Measurements from ENCODE around the gene ZBTB20. TPM values are rescaled to one million over a fixed set of nuclear protein-coding genes. Genes with fewer than 3 reads are reported as not detected.

ZBTB20 gene
- total and polyA plus RNA-seq, 4 donors: 0.69 to 128 (median 51.7) TPM

DNA sequence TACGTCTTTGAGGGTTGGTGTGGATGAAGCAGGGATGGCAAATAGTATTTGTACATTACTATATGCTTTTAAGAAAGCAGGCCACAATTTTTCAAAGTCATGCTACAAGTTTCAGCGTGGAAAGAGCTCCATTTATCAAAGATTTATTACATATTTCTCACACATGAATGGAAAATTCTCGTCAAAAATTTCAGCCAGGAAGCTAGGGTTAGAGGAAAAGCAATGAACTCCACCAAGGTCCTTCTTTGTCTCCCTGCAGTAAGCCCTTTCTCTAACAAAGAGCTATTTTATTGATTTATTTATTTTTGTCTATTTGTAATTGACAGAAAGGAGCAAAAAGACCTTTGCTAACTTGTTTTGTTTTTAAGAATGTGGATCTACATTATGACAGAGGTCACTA lies 7.5 kb upstream of the ZBTB20 start:
- DNase-seq: no peak
- intact Hi-C loops (cut with DNase I): no loop called here
- ATAC-seq (ENCODE audit: low FRiP score): no peak
- no peaks in the 10 kb centered on the region for H3K4me1 ChIP-seq (ENCODE audit: control insufficient read depth in 1 of 2, insufficient read depth in 2 of 2, low read length in 2 of 2)
- WGBS, 2 donors: 56 to 64% methylated on average over 3 of the region's 3 CpGs
- no peak overlapping the region for H3K27ac ChIP-seq (ENCODE audit: low read depth in 1 of 2, low read length in 2 of 2)
- no peaks in the 10 kb centered on the region for H3K27me3 ChIP-seq (ENCODE audit: control insufficient read depth in 1 of 2, insufficient read depth in 2 of 2, low read length in 1 of 2)
- H3K4me3 ChIP-seq (ENCODE audit: low read length in 2 of 2): no peak overlapping the region
- peaks cover 3% of the 10 kb centered on the region for H3K9me3 ChIP-seq (ENCODE audit: control insufficient read depth, low read length)
- H3K36me3 ChIP-seq (ENCODE audit: control insufficient read depth in 1 of 2, insufficient read depth in 2 of 2, low read length in 1 of 2): no peaks in the 10 kb centered on the region

DNA sequence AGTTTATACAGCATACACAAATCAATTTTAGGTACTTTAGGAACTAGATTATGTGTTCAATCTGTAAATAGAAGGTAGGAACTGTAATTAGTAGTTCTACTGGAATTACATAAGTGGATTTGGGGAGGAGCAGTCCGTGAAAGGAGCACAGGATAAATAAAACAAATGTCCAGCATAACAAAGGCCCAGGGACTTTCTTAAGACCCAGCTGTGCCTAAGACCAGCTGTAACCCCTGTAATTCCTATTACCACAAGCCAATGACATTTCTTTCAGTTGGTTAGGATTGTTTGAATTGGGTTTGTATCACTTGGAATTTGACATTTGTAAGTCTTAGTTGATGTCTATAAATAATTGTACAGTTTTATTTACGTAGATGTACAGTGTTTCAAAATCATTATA lies 4.8 kb upstream of the ZBTB20 start:
- Histone ChIP-seq H3K36me3 (ENCODE audit: control insufficient read depth in 1 of 2, insufficient read depth in 2 of 2, low read length in 1 of 2) (no peaks in the 10 kb centered on the region), H3K27ac (ENCODE audit: low read depth in 1 of 2, low read length in 2 of 2) (no peak overlapping the region), H3K27me3 (ENCODE audit: control insufficient read depth in 1 of 2, insufficient read depth in 2 of 2, low read length in 1 of 2) (no peaks in the 10 kb centered on the region), H3K4me3 (ENCODE audit: low read length in 2 of 2) (no peak overlapping the region), H3K9me3 (ENCODE audit: control insufficient read depth, low read length) (no peaks in the 10 kb centered on the region), H3K4me1 (ENCODE audit: control insufficient read depth in 1 of 2, insufficient read depth in 2 of 2, low read length in 2 of 2) (no peaks in the 10 kb centered on the region)
- DNase-seq: no peak
- 70 to 87% methylated on average over 2 of the region's 2 CpGs for WGBS, 2 donors
- no peak for ATAC-seq (ENCODE audit: low FRiP score)
- intact Hi-C loops (cut with DNase I): no loop called here

DNA sequence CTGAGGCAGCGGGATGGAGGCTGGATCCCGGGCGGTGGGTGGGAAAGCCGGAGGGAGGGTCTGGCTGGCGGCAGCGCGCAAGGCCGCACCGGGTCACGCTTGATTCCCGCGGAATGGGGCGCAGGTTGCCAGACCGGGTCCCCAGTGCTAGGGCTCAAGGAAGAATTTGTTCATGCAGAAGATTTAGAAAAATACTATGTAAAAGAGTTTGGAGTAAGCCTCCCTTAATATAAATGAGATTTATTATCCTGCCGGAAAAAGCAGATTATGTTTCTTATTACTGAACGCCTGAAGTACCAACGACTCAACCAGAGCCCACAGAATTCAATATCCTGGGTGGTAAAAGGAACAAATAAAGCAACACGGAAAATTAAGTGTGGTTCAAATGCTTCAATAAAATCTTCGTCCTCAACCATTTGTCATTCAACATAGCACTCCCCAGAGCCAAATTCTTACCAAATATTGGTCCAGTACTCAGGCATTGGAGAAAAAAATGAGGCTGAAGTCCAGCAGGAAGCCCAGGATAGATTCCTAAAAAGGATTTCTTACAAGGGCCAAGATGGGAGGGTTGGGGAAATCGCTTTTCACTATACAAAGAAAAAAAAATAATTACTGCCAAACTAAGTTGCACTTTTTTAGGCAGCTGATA lies 1.2 kb upstream of the ZBTB20 start:
- ATAC-seq (ENCODE audit: low FRiP score) (no peak), DNase-seq (no peak)
- intact Hi-C loops (cut with DNase I): loop anchor here in 1 of 2 donors (10.0 kb wide), 1 partner anchor 53 kb away; no protein-coding TSS in a partner anchor

DNA sequence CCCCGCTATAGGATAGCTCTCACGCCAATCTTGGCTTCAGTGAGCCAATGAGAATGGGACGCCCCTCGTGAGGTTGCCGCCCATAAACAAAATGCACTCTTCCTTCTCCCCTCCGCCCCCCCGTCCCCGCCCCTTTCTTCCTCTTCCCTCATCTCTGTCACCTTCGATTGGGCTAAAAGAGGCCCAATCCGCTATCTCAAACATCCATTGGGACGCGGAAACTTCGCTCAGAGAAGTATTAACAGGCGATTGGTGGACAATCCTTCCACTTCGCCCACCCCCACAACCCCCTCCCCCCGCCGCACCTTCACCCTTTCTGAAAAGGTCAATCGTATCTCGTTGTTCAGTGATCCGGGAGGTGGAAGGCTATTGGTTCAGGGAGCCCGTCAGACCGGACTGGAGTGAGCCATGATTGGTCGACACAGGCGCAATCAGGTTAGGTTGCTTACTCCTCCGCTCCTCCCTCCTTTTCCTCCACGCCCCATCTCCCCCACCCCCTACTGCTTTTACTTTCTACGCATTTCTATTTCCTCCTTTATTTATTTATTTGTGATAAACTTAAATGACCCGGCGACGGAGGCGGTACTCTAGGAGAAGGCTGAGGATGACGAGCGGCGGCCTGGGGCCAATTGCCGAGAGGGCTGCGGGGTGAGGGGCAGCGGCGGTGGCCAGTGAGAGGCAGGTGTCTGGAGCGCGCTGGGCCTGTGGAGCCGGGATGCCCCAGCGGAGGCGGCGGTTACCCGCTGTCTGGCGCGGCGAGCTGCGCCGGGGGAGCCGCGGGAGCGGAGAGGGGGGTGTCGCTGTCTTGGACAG lies 447 bp upstream of the ZBTB20 start:
- Histone ChIP-seq H3K4me1 (ENCODE audit: control insufficient read depth in 1 of 2, insufficient read depth in 2 of 2, low read length in 2 of 2) (no peaks in the 10 kb centered on the region), H3K27ac (ENCODE audit: low read depth in 1 of 2, low read length in 2 of 2) (peak overlapping the region; percentile 71 to 73), H3K27me3 (ENCODE audit: control insufficient read depth in 1 of 2, insufficient read depth in 2 of 2, low read length in 1 of 2) (no peaks in the 10 kb centered on the region), H3K4me3 (ENCODE audit: low read length in 2 of 2) (peak overlapping the region; percentile 12 to 36), H3K36me3 (ENCODE audit: control insufficient read depth in 1 of 2, insufficient read depth in 2 of 2, low read length in 1 of 2) (no peaks in the 10 kb centered on the region), H3K9me3 (ENCODE audit: control insufficient read depth, low read length) (no peaks in the 10 kb centered on the region)
- intact Hi-C loops (cut with DNase I): loop anchor here in 1 of 2 donors (10.0 kb wide), 1 partner anchor 53 kb away; no protein-coding TSS in a partner anchor
- WGBS, 2 donors: 0 to 1% methylated on average over 54 of the region's 54 CpGs
- DNase-seq (peak; percentile 98 to 99), ATAC-seq (ENCODE audit: low FRiP score) (peak; percentile 95)

More for the DNA sequence above, 1.2 kb upstream of the ZBTB20 start:
- no peaks in the 10 kb centered on the region for H3K27me3 ChIP-seq (ENCODE audit: control insufficient read depth in 1 of 2, insufficient read depth in 2 of 2, low read length in 1 of 2)
- peak overlapping the region; percentile 71 to 73 for H3K27ac ChIP-seq (ENCODE audit: low read depth in 1 of 2, low read length in 2 of 2)
- peak overlapping the region; percentile 12 to 36 for H3K4me3 ChIP-seq (ENCODE audit: low read length in 2 of 2)
- no peaks in the 10 kb centered on the region for H3K36me3 ChIP-seq (ENCODE audit: control insufficient read depth in 1 of 2, insufficient read depth in 2 of 2, low read length in 1 of 2)
- no peaks in the 10 kb centered on the region for H3K4me1 ChIP-seq (ENCODE audit: control insufficient read depth in 1 of 2, insufficient read depth in 2 of 2, low read length in 2 of 2)
- no peaks in the 10 kb centered on the region for H3K9me3 ChIP-seq (ENCODE audit: control insufficient read depth, low read length)
- WGBS, 2 donors: 0 to 1% methylated on average over 20 of the region's 20 CpGs

DNA sequence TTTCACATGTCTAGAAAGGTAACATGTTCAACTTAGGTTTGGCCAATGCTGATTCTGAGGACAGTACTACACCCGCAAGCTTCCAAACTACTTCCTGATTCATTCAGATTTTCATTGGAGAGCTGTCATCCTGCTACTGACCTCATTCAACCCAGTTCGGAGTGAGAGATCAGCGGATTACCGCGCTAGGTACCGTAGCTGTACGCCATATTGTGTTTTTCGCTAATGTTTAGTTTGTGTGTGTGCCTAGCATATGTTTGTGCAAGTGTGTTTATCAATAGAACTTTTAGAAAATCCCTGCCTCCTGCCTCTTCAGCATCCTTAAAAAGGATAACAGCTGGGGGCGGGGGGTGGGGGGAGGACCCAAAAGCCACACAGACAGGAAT lies 1.1 kb downstream of the ZBTB20 start:
- H3K4me1 ChIP-seq (ENCODE audit: control insufficient read depth in 1 of 2, insufficient read depth in 2 of 2, low read length in 2 of 2): peaks cover 0 to 3% of the 10 kb centered on the region in 2 donors
- no peaks in the 10 kb centered on the region for H3K27me3 ChIP-seq (ENCODE audit: control insufficient read depth in 1 of 2, insufficient read depth in 2 of 2, low read length in 1 of 2)
- peak overlapping the region; percentile 74 to 98 for H3K27ac ChIP-seq (ENCODE audit: low read depth in 1 of 2, low read length in 2 of 2)
- peak overlapping the region; percentile 79 to 89 for H3K4me3 ChIP-seq (ENCODE audit: low read length in 2 of 2)
- intact Hi-C loops (cut with DNase I): loop anchor here in 1 of 2 donors (10.0 kb wide), 1 partner anchor 51 kb away; no protein-coding TSS in a partner anchor
- peak in 1 of 2 donors; percentile 50 for DNase-seq
- no peaks in the 10 kb centered on the region for H3K9me3 ChIP-seq (ENCODE audit: control insufficient read depth, low read length)
- H3K36me3 ChIP-seq (ENCODE audit: control insufficient read depth in 1 of 2, insufficient read depth in 2 of 2, low read length in 1 of 2): no peaks in the 10 kb centered on the region
- WGBS, 2 donors: 1% methylated on average over 9 of the region's 9 CpGs
- no peak for ATAC-seq (ENCODE audit: low FRiP score)

DNA sequence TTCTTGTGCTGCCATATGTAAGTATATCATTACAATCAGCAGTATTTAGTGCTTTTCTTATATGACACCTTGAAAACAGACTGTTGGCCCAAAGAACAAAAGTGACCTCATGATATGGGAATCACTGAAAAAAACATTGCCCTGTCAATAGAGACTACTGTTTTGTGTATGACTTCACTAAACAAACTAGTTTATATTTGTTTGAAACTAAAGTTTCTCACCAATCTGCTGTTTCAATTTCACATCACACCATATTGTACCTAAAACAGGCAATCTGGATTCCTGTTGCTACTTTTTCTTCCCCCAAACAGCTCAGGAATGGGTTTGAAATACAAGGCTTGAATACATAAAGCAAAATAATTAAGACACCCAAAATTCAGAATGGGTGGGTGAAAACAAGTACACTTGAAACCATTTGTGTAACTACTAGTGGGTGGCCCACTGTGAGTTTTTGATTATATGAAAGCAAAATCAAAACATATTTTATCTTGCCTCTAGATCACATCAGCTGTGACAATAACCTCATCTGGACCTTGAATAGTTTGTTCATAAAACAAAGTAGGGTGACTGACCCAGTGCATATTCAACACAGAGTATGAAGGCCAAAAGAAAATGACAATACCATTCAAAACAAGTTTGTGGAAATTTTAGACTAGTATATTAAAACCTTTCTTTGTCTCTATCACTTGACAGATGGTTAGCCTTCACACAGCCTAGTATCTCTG lies 5.9 kb downstream of the ZBTB20 start:
- no peak for DNase-seq
- Histone ChIP-seq H3K9me3 (ENCODE audit: control insufficient read depth, low read length) (no peaks in the 10 kb centered on the region), H3K4me3 (ENCODE audit: low read length in 2 of 2) (no peak overlapping the region), H3K27me3 (ENCODE audit: control insufficient read depth in 1 of 2, insufficient read depth in 2 of 2, low read length in 1 of 2) (no peaks in the 10 kb centered on the region), H3K36me3 (ENCODE audit: control insufficient read depth in 1 of 2, insufficient read depth in 2 of 2, low read length in 1 of 2) (no peaks in the 10 kb centered on the region), H3K4me1 (ENCODE audit: control insufficient read depth in 1 of 2, insufficient read depth in 2 of 2, low read length in 2 of 2) (peaks cover 0 to 3% of the 10 kb centered on the region in 2 donors), H3K27ac (ENCODE audit: low read depth in 1 of 2, low read length in 2 of 2) (no peak overlapping the region)
- intact Hi-C loops (cut with DNase I): loop anchor here in 1 of 2 donors (10.0 kb wide), 1 partner anchor 46 kb away; no protein-coding TSS in a partner anchor
- no peak for ATAC-seq (ENCODE audit: low FRiP score)

DNA sequence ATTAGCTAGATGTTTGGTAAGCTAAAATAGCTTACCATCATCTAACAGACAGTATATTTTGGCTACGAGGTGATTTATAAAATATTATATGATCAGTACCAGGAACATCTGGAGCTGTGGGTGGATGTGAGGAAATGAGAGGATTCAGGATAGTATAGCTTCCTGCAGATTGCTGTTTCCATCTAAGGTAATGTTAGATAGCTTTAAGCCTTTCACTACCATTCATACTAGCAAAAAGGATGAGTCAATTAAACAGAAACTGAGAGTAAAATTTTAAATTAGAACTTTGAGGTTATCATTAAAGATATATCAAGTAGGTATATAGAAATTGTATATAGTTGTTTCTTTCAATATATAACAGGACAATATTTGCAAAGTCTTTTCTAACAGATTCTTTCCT lies 8.0 kb downstream of the ZBTB20 start:
- H3K27me3 ChIP-seq (ENCODE audit: control insufficient read depth in 1 of 2, insufficient read depth in 2 of 2, low read length in 1 of 2): no peaks in the 10 kb centered on the region
- H3K9me3 ChIP-seq (ENCODE audit: control insufficient read depth, low read length): no peaks in the 10 kb centered on the region
- no peak overlapping the region for H3K4me3 ChIP-seq (ENCODE audit: low read length in 2 of 2)
- intact Hi-C loops (cut with DNase I): no loop called here
- no peak for ATAC-seq (ENCODE audit: low FRiP score)
- WGBS, 2 donors: 96 to 98% methylated on average over 1 of the region's 1 CpG
- H3K36me3 ChIP-seq (ENCODE audit: control insufficient read depth in 1 of 2, insufficient read depth in 2 of 2, low read length in 1 of 2): no peaks in the 10 kb centered on the region
- DNase-seq: no peak
- H3K4me1 ChIP-seq (ENCODE audit: control insufficient read depth in 1 of 2, insufficient read depth in 2 of 2, low read length in 2 of 2): peaks cover 0 to 3% of the 10 kb centered on the region in 2 donors
- no peak overlapping the region for H3K27ac ChIP-seq (ENCODE audit: low read depth in 1 of 2, low read length in 2 of 2)

DNA sequence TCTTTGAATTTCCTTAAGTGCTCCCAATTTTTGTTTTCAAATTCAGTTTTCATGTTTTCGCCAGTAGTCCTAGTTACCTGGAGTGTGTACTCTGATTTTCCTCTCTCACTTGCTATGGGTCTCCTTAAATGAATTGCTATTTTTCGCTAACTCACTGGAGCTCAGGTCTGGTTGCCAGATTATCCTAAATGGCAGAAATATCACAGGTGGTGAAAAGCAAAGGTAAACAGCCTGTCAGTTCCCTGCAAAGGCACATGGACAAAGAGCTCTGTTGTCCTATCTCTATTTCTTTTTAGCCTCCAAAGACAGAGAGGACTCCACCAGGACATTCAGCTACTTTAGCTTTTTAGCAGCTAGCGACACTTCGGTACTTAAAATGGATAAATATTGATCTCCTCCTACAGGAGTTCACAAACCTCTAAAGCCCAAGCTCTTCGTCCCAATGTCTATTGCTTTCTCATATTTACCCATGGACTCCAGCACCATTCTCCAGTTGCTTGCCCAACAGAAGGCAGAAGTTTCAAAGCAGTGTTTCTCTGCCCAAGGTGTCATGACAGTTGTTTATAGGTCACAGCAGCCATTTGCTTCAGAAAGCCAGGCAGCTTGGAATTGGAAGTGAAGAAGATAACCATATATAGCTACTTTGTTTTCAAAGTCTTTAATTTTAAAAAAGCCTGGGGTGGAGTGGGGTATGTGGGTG lies 12.3 kb downstream of the ZBTB20 start:
- Histone ChIP-seq H3K9me3 (ENCODE audit: control insufficient read depth, low read length) (no peaks in the 10 kb centered on the region), H3K36me3 (ENCODE audit: control insufficient read depth in 1 of 2, insufficient read depth in 2 of 2, low read length in 1 of 2) (no peaks in the 10 kb centered on the region), H3K4me1 (ENCODE audit: control insufficient read depth in 1 of 2, insufficient read depth in 2 of 2, low read length in 2 of 2) (no peaks in the 10 kb centered on the region), H3K4me3 (ENCODE audit: low read length in 2 of 2) (no peak overlapping the region), H3K27ac (ENCODE audit: low read depth in 1 of 2, low read length in 2 of 2) (no peak overlapping the region), H3K27me3 (ENCODE audit: control insufficient read depth in 1 of 2, insufficient read depth in 2 of 2, low read length in 1 of 2) (no peaks in the 10 kb centered on the region)
- DNase-seq (no peak), ATAC-seq (ENCODE audit: low FRiP score) (no peak)
- intact Hi-C loops (cut with DNase I): no loop called here
- WGBS, 2 donors: 90 to 96% methylated on average over 5 of the region's 5 CpGs

All from aorta (tissue), 5 donors.